ENCODE measurements around the gene ERVH48-1.
"Not testable (repeated sequence)": the region's sequence is repeated elsewhere in the genome, so short reads cannot be mapped to it uniquely, and the experiment has no call there.

Gene ERVH48-1

DNA sequence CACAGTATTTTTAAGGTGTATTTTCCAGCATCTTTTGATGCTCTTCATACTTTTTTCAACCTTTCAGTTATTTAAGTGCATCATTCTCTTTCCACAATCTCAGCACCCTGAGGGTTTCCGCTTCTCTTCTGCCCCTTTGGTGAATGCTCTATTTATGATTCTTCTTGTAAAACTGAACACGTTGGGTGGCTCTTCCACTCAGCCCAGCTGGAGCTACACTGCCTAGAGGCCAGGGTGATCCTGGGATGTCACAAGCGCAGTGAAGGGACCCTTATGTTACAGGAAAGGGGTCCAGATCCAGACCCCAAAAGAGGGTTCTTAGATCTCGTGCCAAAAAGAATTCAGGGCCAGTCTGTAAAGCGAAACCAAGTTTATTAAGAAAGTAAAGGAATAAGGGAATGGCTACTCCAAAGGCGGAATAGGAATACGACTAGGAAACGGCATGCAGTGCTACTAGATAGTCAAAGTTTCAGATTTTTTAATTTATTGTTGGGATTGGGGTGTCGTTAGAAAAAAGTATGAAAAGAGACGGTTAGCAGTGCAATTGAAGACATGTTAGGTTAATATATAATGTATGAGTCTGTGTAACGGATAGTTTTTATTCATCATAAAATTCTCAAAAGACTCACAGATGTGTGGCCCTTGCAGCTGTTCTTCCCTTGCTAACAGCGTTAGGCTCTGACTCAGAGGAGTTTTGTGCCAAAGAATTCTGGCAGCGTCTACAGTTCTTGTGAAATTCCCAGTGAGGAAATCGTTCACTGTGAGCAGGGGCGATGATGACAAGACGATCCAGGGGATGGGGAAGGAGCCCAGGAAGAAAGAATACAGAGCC lies 14.4 kb upstream of the ERVH48-1 start:
- peak; percentile 82 for DNase-seq (ENCODE audit: low read depth, low spot score)

- DNase-seq (ENCODE audit: low read depth, low spot score) = not testable (repeated sequence)
Measured at GRCh38 chr21:42938606-42938995, 13.2 kb upstream of the ERVH48-1 start.

DNA sequence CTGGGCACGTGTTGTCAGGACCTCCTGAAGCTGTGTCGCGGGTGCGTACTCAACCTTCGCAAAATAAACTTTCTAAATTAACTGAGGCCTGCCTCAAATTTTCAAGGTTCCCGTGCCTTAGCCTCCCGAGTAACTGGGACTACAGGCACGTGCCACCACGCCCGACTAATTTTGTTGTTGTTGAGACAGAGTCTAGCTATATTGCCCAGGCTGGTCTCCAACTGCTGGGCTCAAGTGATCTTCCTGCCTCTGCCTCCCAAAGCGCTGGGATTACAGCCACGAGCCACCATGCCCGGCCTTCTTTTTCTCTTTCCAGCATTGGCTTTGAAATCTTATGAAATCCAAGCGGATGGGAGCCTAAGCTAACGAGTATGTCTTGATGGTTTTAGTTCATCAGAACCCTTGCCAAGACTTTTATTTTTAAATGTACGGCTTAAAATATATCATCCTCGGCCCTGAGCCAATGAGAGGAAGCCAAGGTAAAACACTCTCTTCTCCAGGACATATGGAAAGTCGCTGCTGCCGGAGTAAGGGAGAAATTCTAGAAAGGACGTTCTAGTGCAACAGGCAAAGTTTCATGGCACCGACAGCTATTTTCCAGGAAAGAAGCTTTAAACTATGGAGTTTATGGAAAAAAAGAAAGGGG lies 12.7 kb upstream of the ERVH48-1 start:
- DNase-seq (ENCODE audit: low read depth, low spot score) = no peak

DNA sequence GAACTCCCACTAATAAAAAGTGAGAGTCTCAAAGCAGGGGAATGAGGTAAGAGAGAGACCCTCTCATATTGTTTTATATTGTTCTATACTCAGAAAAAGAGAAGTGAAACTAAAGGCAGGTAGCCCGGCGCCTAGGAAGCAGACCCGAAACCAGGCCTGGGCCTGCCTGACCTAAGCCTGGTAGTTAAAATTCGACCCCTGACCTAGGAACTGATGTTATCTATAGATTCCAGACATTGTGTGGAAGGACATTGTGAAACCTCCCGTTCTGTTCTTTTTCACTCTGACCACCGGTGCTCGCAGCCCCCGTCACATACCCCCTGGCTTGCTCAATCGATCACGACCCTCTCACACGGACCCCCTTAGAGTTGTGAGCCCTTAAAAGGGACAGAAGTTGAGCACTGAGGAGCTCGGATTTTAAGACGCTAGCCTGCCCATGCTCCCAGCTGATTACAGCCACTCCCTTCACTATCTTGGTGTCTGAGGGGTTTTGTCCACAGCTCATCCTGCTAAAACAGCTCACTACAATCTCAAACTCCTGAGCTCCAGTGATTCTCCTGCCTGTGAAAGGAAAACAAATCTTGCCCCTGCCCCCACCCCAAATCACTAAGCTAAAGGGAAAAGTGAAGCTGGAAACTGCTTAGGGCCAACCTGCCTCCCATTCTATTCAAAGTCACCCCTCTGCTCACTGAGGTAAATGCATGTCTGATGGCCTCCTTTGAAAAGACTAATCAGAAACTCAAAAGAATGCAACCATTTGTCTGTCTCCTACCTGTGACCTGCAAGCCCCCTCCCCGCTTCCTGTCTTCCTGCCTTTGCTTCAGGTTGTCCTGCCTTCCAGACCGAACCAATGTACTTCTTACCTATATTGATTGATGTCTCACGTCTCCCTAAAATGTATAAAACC lies 11.9 kb upstream of the ERVH48-1 start:
- not testable (repeated sequence) for DNase-seq (ENCODE audit: low read depth, low spot score)

- not testable (repeated sequence) for DNase-seq (ENCODE audit: low read depth, low spot score)
Measured at GRCh38 chr21:42936360-42936759, 10.9 kb upstream of the ERVH48-1 start.

DNA sequence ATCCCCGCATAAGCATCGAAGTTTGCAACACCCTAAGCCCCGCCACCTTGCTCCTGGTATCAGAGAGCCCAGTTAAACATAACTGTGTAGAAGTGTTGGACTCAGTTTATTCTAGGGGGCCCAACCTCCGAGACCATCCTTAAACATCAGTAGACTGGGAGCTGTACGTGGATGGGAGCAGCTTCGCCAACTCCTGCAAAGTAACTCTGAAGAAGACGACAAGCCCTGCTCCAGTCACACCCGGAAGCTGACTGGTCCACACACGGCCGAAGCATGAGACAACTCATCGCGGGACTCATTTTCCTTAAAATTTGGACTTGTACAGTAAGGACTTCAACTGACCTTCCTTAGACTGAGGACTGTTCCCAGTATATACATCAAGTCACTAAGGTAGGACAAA lies 8.5 kb upstream of the ERVH48-1 start:
- not testable (repeated sequence) for DNase-seq (ENCODE audit: low read depth, low spot score)

DNA sequence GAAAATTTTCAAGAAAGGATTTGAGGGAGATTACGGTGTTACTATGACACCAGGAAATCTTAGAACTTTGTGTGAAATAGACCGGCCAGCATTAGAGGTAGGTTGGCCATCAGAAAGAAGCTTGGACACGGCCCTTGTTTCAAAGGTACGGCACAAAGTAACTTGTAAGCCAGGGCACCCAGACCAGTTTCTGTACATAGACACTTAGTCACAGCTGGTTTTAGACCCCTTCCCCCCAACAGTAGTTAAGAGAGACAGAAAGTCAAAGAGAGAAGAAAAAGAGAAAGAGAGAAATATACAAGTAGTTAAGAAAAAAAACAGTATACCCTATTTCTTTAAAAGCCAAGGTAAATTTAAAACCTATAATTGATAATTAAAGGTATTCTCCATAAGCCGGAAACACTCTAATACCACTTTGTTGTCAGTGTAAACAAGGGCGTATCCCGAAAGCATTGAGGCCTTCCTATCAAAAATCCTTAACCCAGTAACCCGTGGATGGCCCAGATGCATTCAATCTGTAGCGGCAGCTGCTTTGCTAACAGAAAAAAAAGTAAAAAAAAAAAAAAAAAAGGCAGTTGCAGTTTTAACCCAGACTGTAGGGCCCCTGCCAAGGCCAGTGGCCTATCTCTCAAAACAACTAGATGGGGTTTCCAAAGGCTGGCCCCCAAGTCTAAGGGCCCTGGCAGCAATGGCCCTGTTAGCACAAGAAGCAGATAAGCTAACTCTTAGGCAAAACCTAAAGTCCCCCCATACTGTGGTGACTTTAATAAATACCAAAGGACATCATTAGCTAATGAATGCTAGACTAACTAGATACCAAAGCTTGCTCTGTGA lies 7.9 kb upstream of the ERVH48-1 start:
- DNase-seq (ENCODE audit: low read depth, low spot score) = not testable (repeated sequence)

GRCh38 chr21:42932378-42933136 lies 7.1 kb upstream of the ERVH48-1 start:
- DNase-seq (ENCODE audit: low read depth, low spot score) = not testable (repeated sequence)

- DNase-seq (ENCODE audit: low read depth, low spot score) = no peak
Measured at GRCh38 chr21:42931560-42932235, 6.3 kb upstream of the ERVH48-1 start.

GRCh38 chr21:42929969-42930368 lies 4.5 kb upstream of the ERVH48-1 start:
- DNase-seq (ENCODE audit: low read depth, low spot score) = no peak

DNA sequence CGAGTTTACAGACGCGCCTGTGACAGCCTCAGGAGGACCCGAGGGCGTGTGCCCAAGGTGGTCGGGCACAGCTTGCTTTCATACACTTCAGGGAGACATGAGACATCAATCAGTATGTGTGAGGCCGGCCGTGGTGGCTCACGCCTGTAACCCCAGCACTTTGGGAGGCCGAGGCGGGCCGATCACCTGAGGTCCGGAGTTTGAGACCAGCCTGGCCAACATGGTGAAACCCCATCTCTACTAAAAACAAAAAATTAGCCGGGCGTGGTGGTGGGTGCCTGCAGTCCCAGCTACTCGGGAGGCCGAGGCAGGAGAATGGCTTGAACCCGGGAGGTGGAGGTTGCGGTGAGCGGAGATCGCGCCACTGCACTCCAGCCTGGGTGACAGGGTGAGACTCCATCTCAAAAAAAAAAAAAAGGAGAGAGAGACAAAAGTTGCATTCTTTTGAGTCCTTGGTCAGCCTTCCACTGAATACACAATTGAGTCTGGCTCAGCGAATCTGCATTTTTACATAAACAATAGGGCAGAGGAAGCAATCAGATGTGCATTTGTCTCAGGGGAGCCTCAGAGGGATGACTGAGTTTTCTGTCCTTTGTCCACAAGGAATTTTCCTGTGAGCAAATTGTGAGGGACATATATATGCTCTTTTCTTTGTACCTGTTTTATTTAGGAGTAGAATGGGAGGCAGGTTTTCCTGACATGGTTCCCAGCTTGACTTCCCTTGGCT lies 2.2 kb upstream of the ERVH48-1 start:
- DNase-seq (ENCODE audit: low read depth, low spot score) = not testable (repeated sequence)

GRCh38 chr21:42924433-42924751 lies 1.0 kb downstream of the ERVH48-1 start:
- no peak for DNase-seq (ENCODE audit: low read depth, low spot score)

DNA sequence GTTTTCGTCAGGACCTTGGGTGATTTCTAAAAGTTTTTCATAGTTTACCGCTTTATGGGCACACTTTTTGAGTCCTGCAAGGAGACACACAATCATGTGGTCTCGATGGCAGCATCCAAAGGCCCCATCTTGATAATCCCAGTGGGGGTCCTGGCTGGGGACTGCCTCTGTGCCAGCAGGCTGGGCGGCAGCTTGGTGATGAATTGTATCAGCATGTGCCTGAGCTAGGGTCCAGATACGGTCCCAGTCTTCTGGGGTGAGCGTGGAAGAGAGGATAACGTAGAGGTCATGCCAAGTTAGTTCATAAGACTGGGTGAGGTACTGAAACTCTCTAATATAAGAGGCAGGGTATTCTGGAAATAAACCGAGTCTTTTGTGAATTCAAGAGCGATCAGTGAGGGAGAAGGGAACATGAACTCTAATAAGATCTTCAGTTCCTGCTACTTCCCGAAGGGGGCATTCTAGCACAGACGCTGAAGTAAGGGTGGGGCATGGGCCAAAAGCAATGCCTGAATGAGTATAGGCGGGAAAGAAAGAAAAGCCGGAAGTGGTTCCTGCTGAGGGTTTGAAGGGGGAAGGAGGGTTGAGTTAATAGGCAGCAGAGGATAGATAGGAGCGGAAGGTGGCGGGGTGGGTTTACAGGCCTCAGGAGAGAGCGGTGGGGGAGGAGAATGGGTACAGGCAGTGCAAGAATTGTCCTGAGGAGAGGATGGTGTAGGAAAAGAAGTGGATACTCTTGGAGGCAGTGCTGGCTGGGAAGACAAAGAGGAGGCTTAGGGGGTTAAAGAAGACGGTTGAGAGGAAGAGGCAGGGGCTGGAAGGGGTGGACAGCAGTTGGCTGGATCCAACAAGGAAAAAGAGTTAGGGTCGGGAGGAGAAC lies 1.6 kb downstream of the ERVH48-1 start:
- peak; percentile 49 for DNase-seq (ENCODE audit: low read depth, low spot score)

- DNase-seq (ENCODE audit: low read depth, low spot score) = no peak
Measured at GRCh38 chr21:42922918-42923317, 2.5 kb downstream of the ERVH48-1 start.

DNA sequence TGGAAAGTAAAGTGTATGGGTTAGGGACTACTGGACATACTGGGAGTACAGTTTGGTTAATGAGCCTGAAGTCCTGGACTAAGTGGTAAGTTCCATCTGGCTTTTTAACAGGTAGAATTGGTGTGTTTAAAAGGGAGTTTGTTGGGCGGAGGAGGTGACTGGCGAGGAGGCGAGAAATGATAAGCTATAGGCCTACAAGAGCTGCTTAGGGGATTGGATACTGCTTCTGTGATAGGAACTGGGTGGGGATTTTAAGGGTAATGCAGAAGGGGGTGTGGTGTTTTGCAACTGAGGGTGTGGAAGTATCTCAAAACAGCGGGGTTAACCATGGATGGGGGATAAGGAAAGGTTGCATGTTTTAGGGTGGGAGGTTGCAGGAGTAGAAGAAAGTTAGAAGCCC lies 3.5 kb downstream of the ERVH48-1 start:
- DNase-seq (ENCODE audit: low read depth, low spot score) = no peak

GRCh38 chr21:42918291-42918690 lies 7.1 kb downstream of the ERVH48-1 start:
- no peak for DNase-seq (ENCODE audit: low read depth, low spot score)

GRCh38 chr21:42913476-42913875 lies 12.0 kb downstream of the ERVH48-1 start:
- DNase-seq (ENCODE audit: low read depth, low spot score) = no peak

DNA sequence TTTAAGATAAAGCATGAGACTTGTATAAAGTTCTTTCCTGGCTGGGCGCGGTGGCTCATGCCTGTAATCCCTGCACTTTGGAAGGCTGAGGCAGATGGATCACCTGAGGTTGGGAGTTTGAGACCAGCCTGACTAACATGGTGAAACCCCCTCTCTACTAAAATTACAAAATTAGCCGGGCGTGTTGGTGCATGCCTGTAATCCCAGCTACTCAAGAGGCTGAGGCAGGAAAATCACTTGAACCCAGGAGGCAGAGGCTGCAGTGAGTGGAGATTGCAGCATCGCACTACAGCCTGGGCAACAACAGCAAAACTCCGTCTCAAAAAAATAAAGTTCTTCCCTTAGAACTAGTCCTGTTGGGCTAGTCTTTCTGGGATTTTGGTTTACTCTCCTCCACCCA lies 13.5 kb downstream of the ERVH48-1 start:
- DNase-seq (ENCODE audit: low read depth, low spot score) = not testable (repeated sequence)
